ENCODE data around the gene TXNDC5.

TXNDC5 gene

GRCh38 chr6:7939864-7940228 lies 29.3 kb upstream of the TXNDC5 start:
- 49% methylated on average over 5 of the region's 5 CpGs for WGBS (ENCODE audit: insufficient coverage)

GRCh38 chr6:7939184-7939863 lies 28.7 kb upstream of the TXNDC5 start:
- Histone ChIP-seq H3K4me3 (ENCODE audit: control insufficient read depth in 1 of 7, extremely low read depth in 1 of 7, insufficient read depth in 4 of 7, low read depth in 2 of 7, low read length in 6 of 7) (peak overlapping the region in 2 of 7 experiments; percentile 28 to 48), H3K27ac (ENCODE audit: insufficient read depth in 1 of 2, low read depth in 1 of 2, low read length in 2 of 2, poor library complexity in 1 of 2, severe bottlenecking in 2 of 2) (no peak overlapping the region), H3K9me3 (ENCODE audit: control extremely low read depth in 1 of 5, control insufficient read depth in 4 of 5, insufficient read depth in 2 of 5, low read depth in 1 of 5, low read length in 4 of 5) (peaks cover 0 to 2% (median 0%) of the 10 kb centered on the region in 5 experiments), H3K27me3 (replicated peaks in 2 of 5; ENCODE audit: control insufficient read depth in 4 of 5, insufficient read depth in 5 of 5, low read length in 4 of 5) (no peaks in the 10 kb centered on the region), H3K36me3 (ENCODE audit: control insufficient read depth in 4 of 4, insufficient read depth in 4 of 4, low read length in 3 of 4) (no peaks in the 10 kb centered on the region), H3K4me1 (ENCODE audit: control extremely low read depth in 1 of 4, control insufficient read depth in 4 of 4, insufficient read depth in 4 of 4, low read length in 3 of 4) (peaks cover 11 to 22% (median 21%) of the 10 kb centered on the region in 4 experiments)
- DNase-seq: peak in 1 of 3 donors; percentile 5
- 95% methylated on average over 7 of the region's 11 CpGs for WGBS (ENCODE audit: insufficient coverage)
- CTCF ChIA-PET: interaction anchor here (1.3 kb wide), 1 partner anchor 14 kb away, joined by 3 read pairs; no protein-coding TSS in a partner anchor
- POLR2A ChIA-PET: interaction anchor here (0.7 kb wide), 1 partner anchor 111 kb away, joined by 3 read pairs; no protein-coding TSS in a partner anchor

More at GRCh38 chr6:7939864-7940228, 29.3 kb upstream of the TXNDC5 start:
- ChIA-PET CTCF (interaction anchor here (1.3 kb wide), 1 partner anchor 14 kb away, joined by 3 read pairs; no protein-coding TSS in a partner anchor), POLR2A (interaction anchor here (0.7 kb wide), 1 partner anchor 112 kb away, joined by 3 read pairs; no protein-coding TSS in a partner anchor)
- Histone ChIP-seq H3K36me3 (ENCODE audit: control insufficient read depth in 4 of 4, insufficient read depth in 4 of 4, low read length in 3 of 4) (no peaks in the 10 kb centered on the region), H3K4me3 (ENCODE audit: control insufficient read depth in 1 of 7, extremely low read depth in 1 of 7, insufficient read depth in 4 of 7, low read depth in 2 of 7, low read length in 6 of 7) (no peak overlapping the region), H3K9me3 (ENCODE audit: control extremely low read depth in 1 of 5, control insufficient read depth in 4 of 5, insufficient read depth in 2 of 5, low read depth in 1 of 5, low read length in 4 of 5) (peaks cover 0 to 2% (median 0%) of the 10 kb centered on the region in 5 experiments), H3K4me1 (ENCODE audit: control extremely low read depth in 1 of 4, control insufficient read depth in 4 of 4, insufficient read depth in 4 of 4, low read length in 3 of 4) (peaks cover 11 to 22% (median 21%) of the 10 kb centered on the region in 4 experiments), H3K27ac (ENCODE audit: insufficient read depth in 1 of 2, low read depth in 1 of 2, low read length in 2 of 2, poor library complexity in 1 of 2, severe bottlenecking in 2 of 2) (no peak overlapping the region), H3K27me3 (replicated peaks in 2 of 5; ENCODE audit: control insufficient read depth in 4 of 5, insufficient read depth in 5 of 5, low read length in 4 of 5) (no peaks in the 10 kb centered on the region)
- no peak for DNase-seq

- Histone ChIP-seq H3K27ac (ENCODE audit: insufficient read depth in 1 of 2, low read depth in 1 of 2, low read length in 2 of 2, poor library complexity in 1 of 2, severe bottlenecking in 2 of 2) (peak overlapping the region in 1 of 2 experiments; percentile 28), H3K9me3 (ENCODE audit: control extremely low read depth in 1 of 5, control insufficient read depth in 4 of 5, insufficient read depth in 2 of 5, low read depth in 1 of 5, low read length in 4 of 5) (peaks cover 0 to 2% (median 0%) of the 10 kb centered on the region in 5 experiments), H3K4me3 (ENCODE audit: control insufficient read depth in 1 of 7, extremely low read depth in 1 of 7, insufficient read depth in 4 of 7, low read depth in 2 of 7, low read length in 6 of 7) (peak overlapping the region in 3 of 7 experiments; percentile 21 to 48 (median 28)), H3K4me1 (ENCODE audit: control extremely low read depth in 1 of 4, control insufficient read depth in 4 of 4, insufficient read depth in 4 of 4, low read length in 3 of 4) (peaks cover 11 to 22% (median 21%) of the 10 kb centered on the region in 4 experiments), H3K27me3 (replicated peaks in 2 of 5; ENCODE audit: control insufficient read depth in 4 of 5, insufficient read depth in 5 of 5, low read length in 4 of 5) (no peaks in the 10 kb centered on the region), H3K36me3 (ENCODE audit: control insufficient read depth in 4 of 4, insufficient read depth in 4 of 4, low read length in 3 of 4) (no peaks in the 10 kb centered on the region)
- peak in 2 of 3 donors; percentile 39 to 68 for DNase-seq
- ChIA-PET CTCF (interaction anchor here (1.3 kb wide), 2 partner anchors 15 to 18 kb away, joined by 3 to 5 read pairs; no protein-coding TSS in a partner anchor), POLR2A (no interaction called here)
- WGBS (ENCODE audit: insufficient coverage): 35% methylated on average over 3 of the region's 4 CpGs
Measured at GRCh38 chr6:7938562-7939183, 28.1 kb upstream of the TXNDC5 start.

GRCh38 chr6:7933794-7934193 lies 23.2 kb upstream of the TXNDC5 start:
- CTCF ChIA-PET: interaction anchor here (1.0 to 1.1 kb wide), 2 partner anchors 58 to 211 kb away, joined by 3 read pairs; no protein-coding TSS in a partner anchor
- peak in 1 of 3 donors; percentile 17 for DNase-seq
- Histone ChIP-seq H3K27me3 (replicated peaks in 2 of 5; ENCODE audit: control insufficient read depth in 4 of 5, insufficient read depth in 5 of 5, low read length in 4 of 5) (no peaks in the 10 kb centered on the region), H3K4me1 (ENCODE audit: control extremely low read depth in 1 of 4, control insufficient read depth in 4 of 4, insufficient read depth in 4 of 4, low read length in 3 of 4) (peaks cover 0 to 8% (median 7%) of the 10 kb centered on the region in 4 experiments), H3K4me3 (ENCODE audit: control insufficient read depth in 1 of 7, extremely low read depth in 1 of 7, insufficient read depth in 4 of 7, low read depth in 2 of 7, low read length in 6 of 7) (no peak overlapping the region), H3K9me3 (ENCODE audit: control extremely low read depth in 1 of 5, control insufficient read depth in 4 of 5, insufficient read depth in 2 of 5, low read depth in 1 of 5, low read length in 4 of 5) (peaks cover 0 to 2% (median 0%) of the 10 kb centered on the region in 5 experiments), H3K36me3 (ENCODE audit: control insufficient read depth in 4 of 4, insufficient read depth in 4 of 4, low read length in 3 of 4) (no peaks in the 10 kb centered on the region), H3K27ac (ENCODE audit: insufficient read depth in 1 of 2, low read depth in 1 of 2, low read length in 2 of 2, poor library complexity in 1 of 2, severe bottlenecking in 2 of 2) (no peak overlapping the region)
- POLR2A ChIA-PET: no interaction called here
- WGBS (ENCODE audit: insufficient coverage): no CpG with 5 or more reads among the region's 3 CpGs

GRCh38 chr6:7932625-7933024 lies 22.0 kb upstream of the TXNDC5 start:
- Histone ChIP-seq H3K4me1 (ENCODE audit: control extremely low read depth in 1 of 4, control insufficient read depth in 4 of 4, insufficient read depth in 4 of 4, low read length in 3 of 4) (no peaks in the 10 kb centered on the region), H3K9me3 (ENCODE audit: control extremely low read depth in 1 of 5, control insufficient read depth in 4 of 5, insufficient read depth in 2 of 5, low read depth in 1 of 5, low read length in 4 of 5) (peaks cover 0 to 2% (median 0%) of the 10 kb centered on the region in 5 experiments), H3K27ac (ENCODE audit: insufficient read depth in 1 of 2, low read depth in 1 of 2, low read length in 2 of 2, poor library complexity in 1 of 2, severe bottlenecking in 2 of 2) (no peak overlapping the region), H3K36me3 (ENCODE audit: control insufficient read depth in 4 of 4, insufficient read depth in 4 of 4, low read length in 3 of 4) (no peaks in the 10 kb centered on the region), H3K27me3 (replicated peaks in 2 of 5; ENCODE audit: control insufficient read depth in 4 of 5, insufficient read depth in 5 of 5, low read length in 4 of 5) (no peaks in the 10 kb centered on the region), H3K4me3 (ENCODE audit: control insufficient read depth in 1 of 7, extremely low read depth in 1 of 7, insufficient read depth in 4 of 7, low read depth in 2 of 7, low read length in 6 of 7) (no peak overlapping the region)
- CTCF ChIA-PET: interaction anchor here (1.1 kb wide), 2 partner anchors 18 to 209 kb away, joined by 3 read pairs; no protein-coding TSS in a partner anchor
- POLR2A ChIA-PET: no interaction called here
- WGBS (ENCODE audit: insufficient coverage): 100% methylated on average over 1 of the region's 2 CpGs
- DNase-seq: no peak

- no peak overlapping the region for H3K4me3 ChIP-seq (ENCODE audit: control insufficient read depth in 1 of 7, extremely low read depth in 1 of 7, insufficient read depth in 4 of 7, low read depth in 2 of 7, low read length in 6 of 7)
- peaks cover 1 to 19% (median 6%) of the 10 kb centered on the region in 5 experiments for H3K9me3 ChIP-seq (ENCODE audit: control extremely low read depth in 1 of 5, control insufficient read depth in 4 of 5, insufficient read depth in 2 of 5, low read depth in 1 of 5, low read length in 4 of 5)
- CTCF ChIA-PET: interaction anchor here (1.7 kb wide), 1 partner anchor 25 kb away, joined by 5 read pairs; no protein-coding TSS in a partner anchor
- no peak for DNase-seq
- POLR2A ChIA-PET: no interaction called here
- H3K36me3 ChIP-seq (ENCODE audit: control insufficient read depth in 4 of 4, insufficient read depth in 4 of 4, low read length in 3 of 4): no peaks in the 10 kb centered on the region
- H3K4me1 ChIP-seq (ENCODE audit: control extremely low read depth in 1 of 4, control insufficient read depth in 4 of 4, insufficient read depth in 4 of 4, low read length in 3 of 4): no peaks in the 10 kb centered on the region
- H3K27ac ChIP-seq (ENCODE audit: insufficient read depth in 1 of 2, low read depth in 1 of 2, low read length in 2 of 2, poor library complexity in 1 of 2, severe bottlenecking in 2 of 2): no peak overlapping the region
- no peaks in the 10 kb centered on the region for H3K27me3 ChIP-seq (replicated peaks in 2 of 5; ENCODE audit: control insufficient read depth in 4 of 5, insufficient read depth in 5 of 5, low read length in 4 of 5)
Measured at GRCh38 chr6:7924867-7925266, 14.3 kb upstream of the TXNDC5 start.

Data from common myeloid progenitor, CD34-positive (primary cell).